ENCODE results near the gene NFE2.

DNA sequence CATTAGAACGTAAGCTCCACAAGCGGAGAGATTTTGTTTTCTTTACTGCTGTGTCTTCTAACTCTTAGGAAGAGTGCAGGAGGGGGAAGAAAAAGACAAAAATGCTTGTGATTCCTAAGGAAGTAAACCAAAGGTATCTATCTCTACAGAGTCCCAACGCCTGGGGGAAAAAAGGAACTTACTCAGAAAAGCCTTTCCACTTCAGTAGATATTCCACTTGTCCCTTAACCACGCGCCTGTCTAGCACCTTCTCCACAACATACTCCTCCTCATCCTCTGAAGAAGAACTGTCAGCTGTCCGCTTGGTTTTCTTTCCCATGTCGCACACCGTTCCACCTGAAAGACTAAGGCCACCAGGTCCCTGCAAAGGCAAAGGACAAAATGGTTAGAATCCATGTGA lies 43.5 kb downstream of the NFE2 start:
- TF ChIP-seq, protein P1, sequence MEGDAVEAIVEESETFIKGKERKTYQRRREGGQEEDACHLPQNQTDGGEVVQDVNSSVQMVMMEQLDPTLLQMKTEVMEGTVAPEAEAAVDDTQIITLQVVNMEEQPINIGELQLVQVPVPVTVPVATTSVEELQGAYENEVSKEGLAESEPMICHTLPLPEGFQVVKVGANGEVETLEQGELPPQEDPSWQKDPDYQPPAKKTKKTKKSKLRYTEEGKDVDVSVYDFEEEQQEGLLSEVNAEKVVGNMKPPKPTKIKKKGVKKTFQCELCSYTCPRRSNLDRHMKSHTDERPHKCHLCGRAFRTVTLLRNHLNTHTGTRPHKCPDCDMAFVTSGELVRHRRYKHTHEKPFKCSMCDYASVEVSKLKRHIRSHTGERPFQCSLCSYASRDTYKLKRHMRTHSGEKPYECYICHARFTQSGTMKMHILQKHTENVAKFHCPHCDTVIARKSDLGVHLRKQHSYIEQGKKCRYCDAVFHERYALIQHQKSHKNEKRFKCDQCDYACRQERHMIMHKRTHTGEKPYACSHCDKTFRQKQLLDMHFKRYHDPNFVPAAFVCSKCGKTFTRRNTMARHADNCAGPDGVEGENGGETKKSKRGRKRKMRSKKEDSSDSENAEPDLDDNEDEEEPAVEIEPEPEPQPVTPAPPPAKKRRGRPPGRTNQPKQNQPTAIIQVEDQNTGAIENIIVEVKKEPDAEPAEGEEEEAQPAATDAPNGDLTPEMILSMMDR (IDR thresholded peaks at IDR 0.05), result no peak
- TF ChIP-seq, protein P2, sequence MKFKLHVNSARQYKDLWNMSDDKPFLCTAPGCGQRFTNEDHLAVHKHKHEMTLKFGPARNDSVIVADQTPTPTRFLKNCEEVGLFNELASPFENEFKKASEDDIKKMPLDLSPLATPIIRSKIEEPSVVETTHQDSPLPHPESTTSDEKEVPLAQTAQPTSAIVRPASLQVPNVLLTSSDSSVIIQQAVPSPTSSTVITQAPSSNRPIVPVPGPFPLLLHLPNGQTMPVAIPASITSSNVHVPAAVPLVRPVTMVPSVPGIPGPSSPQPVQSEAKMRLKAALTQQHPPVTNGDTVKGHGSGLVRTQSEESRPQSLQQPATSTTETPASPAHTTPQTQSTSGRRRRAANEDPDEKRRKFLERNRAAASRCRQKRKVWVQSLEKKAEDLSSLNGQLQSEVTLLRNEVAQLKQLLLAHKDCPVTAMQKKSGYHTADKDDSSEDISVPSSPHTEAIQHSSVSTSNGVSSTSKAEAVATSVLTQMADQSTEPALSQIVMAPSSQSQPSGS (CRISPR knock-in tag; IDR thresholded peaks at IDR 0.05; ENCODE audit: borderline replicate concordance, low read depth), result no peak
- TF ChIP-seq, protein P3, sequence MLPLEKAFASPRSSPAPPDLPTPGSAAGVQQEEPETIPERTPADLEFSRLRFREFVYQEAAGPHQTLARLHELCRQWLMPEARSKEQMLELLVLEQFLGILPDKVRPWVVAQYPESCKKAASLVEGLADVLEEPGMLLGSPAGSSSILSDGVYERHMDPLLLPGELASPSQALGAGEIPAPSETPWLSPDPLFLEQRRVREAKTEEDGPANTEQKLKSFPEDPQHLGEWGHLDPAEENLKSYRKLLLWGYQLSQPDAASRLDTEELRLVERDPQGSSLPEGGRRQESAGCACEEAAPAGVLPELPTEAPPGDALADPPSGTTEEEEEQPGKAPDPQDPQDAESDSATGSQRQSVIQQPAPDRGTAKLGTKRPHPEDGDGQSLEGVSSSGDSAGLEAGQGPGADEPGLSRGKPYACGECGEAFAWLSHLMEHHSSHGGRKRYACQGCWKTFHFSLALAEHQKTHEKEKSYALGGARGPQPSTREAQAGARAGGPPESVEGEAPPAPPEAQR (CRISPR knock-in tag; IDR thresholded peaks at IDR 0.05), result no peak
- TF ChIP-seq, protein P4, sequence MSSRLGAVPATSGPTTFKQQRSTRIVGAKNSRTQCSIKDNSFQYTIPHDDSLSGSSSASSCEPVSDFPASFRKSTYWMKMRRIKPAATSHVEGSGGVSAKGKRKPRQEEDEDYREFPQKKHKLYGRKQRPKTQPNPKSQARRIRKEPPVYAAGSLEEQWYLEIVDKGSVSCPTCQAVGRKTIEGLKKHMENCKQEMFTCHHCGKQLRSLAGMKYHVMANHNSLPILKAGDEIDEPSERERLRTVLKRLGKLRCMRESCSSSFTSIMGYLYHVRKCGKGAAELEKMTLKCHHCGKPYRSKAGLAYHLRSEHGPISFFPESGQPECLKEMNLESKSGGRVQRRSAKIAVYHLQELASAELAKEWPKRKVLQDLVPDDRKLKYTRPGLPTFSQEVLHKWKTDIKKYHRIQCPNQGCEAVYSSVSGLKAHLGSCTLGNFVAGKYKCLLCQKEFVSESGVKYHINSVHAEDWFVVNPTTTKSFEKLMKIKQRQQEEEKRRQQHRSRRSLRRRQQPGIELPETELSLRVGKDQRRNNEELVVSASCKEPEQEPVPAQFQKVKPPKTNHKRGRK (CRISPR knock-in tag; IDR thresholded peaks at IDR 0.05; ENCODE audit: borderline replicate concordance), result no peak
- no peak for TF ChIP-seq ZNF423 (CRISPR knock-in tag; IDR thresholded peaks at IDR 0.05)
- TF ChIP-seq NR1H2 (CRISPR knock-in tag; IDR thresholded peaks at IDR 0.05), result no peak
- TF ChIP-seq, protein P5, sequence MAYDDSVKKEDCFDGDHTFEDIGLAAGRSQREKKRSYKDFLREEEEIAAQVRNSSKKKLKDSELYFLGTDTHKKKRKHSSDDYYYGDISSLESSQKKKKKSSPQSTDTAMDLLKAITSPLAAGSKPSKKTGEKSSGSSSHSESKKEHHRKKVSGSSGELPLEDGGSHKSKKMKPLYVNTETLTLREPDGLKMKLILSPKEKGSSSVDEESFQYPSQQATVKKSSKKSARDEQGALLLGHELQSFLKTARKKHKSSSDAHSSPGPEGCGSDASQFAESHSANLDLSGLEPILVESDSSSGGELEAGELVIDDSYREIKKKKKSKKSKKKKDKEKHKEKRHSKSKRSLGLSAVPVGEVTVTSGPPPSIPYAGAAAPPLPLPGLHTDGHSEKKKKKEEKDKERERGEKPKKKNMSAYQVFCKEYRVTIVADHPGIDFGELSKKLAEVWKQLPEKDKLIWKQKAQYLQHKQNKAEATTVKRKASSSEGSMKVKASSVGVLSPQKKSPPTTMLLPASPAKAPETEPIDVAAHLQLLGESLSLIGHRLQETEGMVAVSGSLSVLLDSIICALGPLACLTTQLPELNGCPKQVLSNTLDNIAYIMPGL (CRISPR knock-in tag; IDR thresholded peaks at IDR 0.05), result no peak
- TF ChIP-seq, protein P6, sequence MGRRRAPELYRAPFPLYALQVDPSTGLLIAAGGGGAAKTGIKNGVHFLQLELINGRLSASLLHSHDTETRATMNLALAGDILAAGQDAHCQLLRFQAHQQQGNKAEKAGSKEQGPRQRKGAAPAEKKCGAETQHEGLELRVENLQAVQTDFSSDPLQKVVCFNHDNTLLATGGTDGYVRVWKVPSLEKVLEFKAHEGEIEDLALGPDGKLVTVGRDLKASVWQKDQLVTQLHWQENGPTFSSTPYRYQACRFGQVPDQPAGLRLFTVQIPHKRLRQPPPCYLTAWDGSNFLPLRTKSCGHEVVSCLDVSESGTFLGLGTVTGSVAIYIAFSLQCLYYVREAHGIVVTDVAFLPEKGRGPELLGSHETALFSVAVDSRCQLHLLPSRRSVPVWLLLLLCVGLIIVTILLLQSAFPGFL (CRISPR knock-in tag; IDR thresholded peaks at IDR 0.05; ENCODE audit: borderline replicate concordance), result no peak
- TF ChIP-seq CBFB (CRISPR knock-in tag; IDR thresholded peaks at IDR 0.05; ENCODE audit: low read depth), result no peak
- TF ChIP-seq RELA (CRISPR knock-in tag; IDR thresholded peaks at IDR 0.05; ENCODE audit: borderline replicate concordance), result no peak
- TF ChIP-seq, protein P7, sequence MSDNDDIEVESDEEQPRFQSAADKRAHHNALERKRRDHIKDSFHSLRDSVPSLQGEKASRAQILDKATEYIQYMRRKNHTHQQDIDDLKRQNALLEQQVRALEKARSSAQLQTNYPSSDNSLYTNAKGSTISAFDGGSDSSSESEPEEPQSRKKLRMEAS (CRISPR knock-in tag; IDR thresholded peaks at IDR 0.05), result no peak
- no peak for TF ChIP-seq KAT7 (CRISPR knock-in tag; IDR thresholded peaks at IDR 0.05; ENCODE audit: borderline replicate concordance)
